ENCODE data around the gene CFD.

The CFD gene

GRCh38 chr19:855142-855541 is 4.3 kb upstream of the CFD start:
- no peaks in the 10 kb centered on the region for H3K9me3 ChIP-seq (ENCODE audit: insufficient read depth, low read depth, low read length)
- H3K9ac ChIP-seq (ENCODE audit: low read depth, low read length, poor library complexity, severe bottlenecking), result no peak overlapping the region
- no peaks in the 10 kb centered on the region for H3K4me1 ChIP-seq (ENCODE audit: insufficient read depth, low read length, poor library complexity, severe bottlenecking)
- no peak overlapping the region for H2AFZ ChIP-seq (ENCODE audit: low read length)
- no peak overlapping the region for H3K4me3 ChIP-seq (ENCODE audit: low read length, poor library complexity, severe bottlenecking)
- TF ChIP-seq EZH2phosphoT487 (IDR thresholded peaks at IDR 0.05; ENCODE audit: borderline replicate concordance), result no peak
- H3K27me3 ChIP-seq (ENCODE audit: insufficient read depth, low read length, poor library complexity, severe bottlenecking), result no peaks in the 10 kb centered on the region
- no peak overlapping the region for H3K4me2 ChIP-seq (ENCODE audit: low read depth, low read length, poor library complexity, severe bottlenecking)
- H3F3A ChIP-seq (ENCODE audit: low read depth), result no peaks in the 10 kb centered on the region
- no peaks in the 10 kb centered on the region for H3K9me2 ChIP-seq (replicated peaks; ENCODE audit: low read depth, low read length)
- H3K36me3 ChIP-seq (ENCODE audit: insufficient read depth, low read length), result no peaks in the 10 kb centered on the region
- H3K79me2 ChIP-seq (ENCODE audit: insufficient read depth, low read length), result no peaks in the 10 kb centered on the region
- no peaks in the 10 kb centered on the region for H4K20me1 ChIP-seq (ENCODE audit: insufficient read depth, low read length, poor library complexity, severe bottlenecking)

GRCh38 chr19:855566-856120 is 3.8 kb upstream of the CFD start:
- H3K4me3 ChIP-seq (ENCODE audit: low read length, poor library complexity, severe bottlenecking), result no peak overlapping the region
- no peak overlapping the region for H3K4me2 ChIP-seq (ENCODE audit: low read depth, low read length, poor library complexity, severe bottlenecking)
- no peaks in the 10 kb centered on the region for H3F3A ChIP-seq (ENCODE audit: low read depth)
- H3K79me2 ChIP-seq (ENCODE audit: insufficient read depth, low read length), result no peaks in the 10 kb centered on the region
- H3K9me3 ChIP-seq (ENCODE audit: insufficient read depth, low read depth, low read length), result no peaks in the 10 kb centered on the region
- H2AFZ ChIP-seq (ENCODE audit: low read length), result no peak overlapping the region
- no peaks in the 10 kb centered on the region for H3K36me3 ChIP-seq (ENCODE audit: insufficient read depth, low read length)
- no peak overlapping the region for H3K9ac ChIP-seq (ENCODE audit: low read depth, low read length, poor library complexity, severe bottlenecking)
- H4K20me1 ChIP-seq (ENCODE audit: insufficient read depth, low read length, poor library complexity, severe bottlenecking), result no peaks in the 10 kb centered on the region
- TF ChIP-seq CTCF (conservative IDR thresholded peaks at IDR 0.05; ENCODE audit: low read length), result no peak
- H3K4me1 ChIP-seq (ENCODE audit: insufficient read depth, low read length, poor library complexity, severe bottlenecking), result no peaks in the 10 kb centered on the region
- H3K9me2 ChIP-seq (replicated peaks; ENCODE audit: low read depth, low read length), result no peaks in the 10 kb centered on the region
- no peaks in the 10 kb centered on the region for H3K27me3 ChIP-seq (ENCODE audit: insufficient read depth, low read length, poor library complexity, severe bottlenecking)

- no peaks in the 10 kb centered on the region for H3K79me2 ChIP-seq (ENCODE audit: insufficient read depth, low read length)
- no peak overlapping the region for H3K4me3 ChIP-seq (ENCODE audit: low read length, poor library complexity, severe bottlenecking)
- H3K9me2 ChIP-seq (replicated peaks; ENCODE audit: low read depth, low read length), result no peaks in the 10 kb centered on the region
- H3K4me1 ChIP-seq (ENCODE audit: insufficient read depth, low read length, poor library complexity, severe bottlenecking), result no peaks in the 10 kb centered on the region
- no peak overlapping the region for H3K4me2 ChIP-seq (ENCODE audit: low read depth, low read length, poor library complexity, severe bottlenecking)
- H3K27me3 ChIP-seq (ENCODE audit: insufficient read depth, low read length, poor library complexity, severe bottlenecking), result no peaks in the 10 kb centered on the region
- no peaks in the 10 kb centered on the region for H3K9me3 ChIP-seq (ENCODE audit: insufficient read depth, low read depth, low read length)
- H3K9ac ChIP-seq (ENCODE audit: low read depth, low read length, poor library complexity, severe bottlenecking), result no peak overlapping the region
- H4K20me1 ChIP-seq (ENCODE audit: insufficient read depth, low read length, poor library complexity, severe bottlenecking), result no peaks in the 10 kb centered on the region
- TF ChIP-seq CTCF (conservative IDR thresholded peaks at IDR 0.05; ENCODE audit: low read length) (no peak), EZH2phosphoT487 (IDR thresholded peaks at IDR 0.05; ENCODE audit: borderline replicate concordance) (no peak)
- no peaks in the 10 kb centered on the region for H3F3A ChIP-seq (ENCODE audit: low read depth)
- no peaks in the 10 kb centered on the region for H3K36me3 ChIP-seq (ENCODE audit: insufficient read depth, low read length)
- no peak overlapping the region for H2AFZ ChIP-seq (ENCODE audit: low read length)
Observed at GRCh38 chr19:858284-858683, 1.2 kb upstream of the CFD start.

GRCh38 chr19:861141-861755 is 1.8 kb downstream of the CFD start:
- H3K4me1 ChIP-seq (ENCODE audit: insufficient read depth, low read length, poor library complexity, severe bottlenecking), result no peaks in the 10 kb centered on the region
- no peaks in the 10 kb centered on the region for H3K36me3 ChIP-seq (ENCODE audit: insufficient read depth, low read length)
- no peak overlapping the region for H2AFZ ChIP-seq (ENCODE audit: low read length)
- no peaks in the 10 kb centered on the region for H3F3A ChIP-seq (ENCODE audit: low read depth)
- H3K4me2 ChIP-seq (ENCODE audit: low read depth, low read length, poor library complexity, severe bottlenecking), result no peak overlapping the region
- no peaks in the 10 kb centered on the region for H3K27me3 ChIP-seq (ENCODE audit: insufficient read depth, low read length, poor library complexity, severe bottlenecking)
- no peak overlapping the region for H3K4me3 ChIP-seq (ENCODE audit: low read length, poor library complexity, severe bottlenecking)
- no peak for TF ChIP-seq CTCF (conservative IDR thresholded peaks at IDR 0.05; ENCODE audit: low read length)
- TF ChIP-seq EZH2phosphoT487 (IDR thresholded peaks at IDR 0.05; ENCODE audit: borderline replicate concordance), result no peak
- H4K20me1 ChIP-seq (ENCODE audit: insufficient read depth, low read length, poor library complexity, severe bottlenecking), result no peaks in the 10 kb centered on the region
- no peaks in the 10 kb centered on the region for H3K9me3 ChIP-seq (ENCODE audit: insufficient read depth, low read depth, low read length)
- no peaks in the 10 kb centered on the region for H3K9me2 ChIP-seq (replicated peaks; ENCODE audit: low read depth, low read length)
- H3K79me2 ChIP-seq (ENCODE audit: insufficient read depth, low read length), result no peaks in the 10 kb centered on the region
- H3K9ac ChIP-seq (ENCODE audit: low read depth, low read length, poor library complexity, severe bottlenecking), result no peak overlapping the region
